Measurements from ENCODE around the gene PIGN. TPM values are rescaled to one million over a fixed set of nuclear protein-coding genes. Genes with fewer than 3 reads are reported as not detected.

PIGN gene
- total and polyA plus RNA-seq, 2 donors (not counting 3 experiments of a cell fraction or from before 2014, with no cell fraction given), result 13.7 to 26.1 TPM

GRCh38 chr18:62183578-62184195 lies 3.2 kb downstream of the PIGN start:
- H3K79me2 ChIP-seq (ENCODE audit: control insufficient read depth, insufficient read depth, low read length), result peaks cover 18% of the 10 kb centered on the region
- H3K9me3 ChIP-seq (replicated peaks; ENCODE audit: control insufficient read depth, insufficient read depth, low read length), result no peaks in the 10 kb centered on the region
- no TSS peak for BruUV-seq (replicated peaks)
- no peaks in the 10 kb centered on the region for H4K20me1 ChIP-seq (replicated peaks; ENCODE audit: control insufficient read depth, extremely low read depth, insufficient read depth, low read length)
- H3K4me2 ChIP-seq (ENCODE audit: insufficient read depth, low read length), result no peak overlapping the region
- H3K27me3 ChIP-seq (ENCODE audit: control insufficient read depth in 2 of 2, insufficient read depth in 2 of 2, low read length in 2 of 2), result no peaks in the 10 kb centered on the region
- H3K36me3 ChIP-seq (ENCODE audit: control insufficient read depth in 2 of 2, extremely low read depth in 1 of 2, insufficient read depth in 2 of 2, low read length in 2 of 2), result no peaks in the 10 kb centered on the region
- H3K9ac ChIP-seq (replicated peaks; ENCODE audit: extremely low read depth, insufficient read depth, low read length), result no peak overlapping the region
- H3K4me1 ChIP-seq (ENCODE audit: control insufficient read depth, extremely low read depth, insufficient read depth, low read length), result peaks cover 10% of the 10 kb centered on the region
- H3K9me1 ChIP-seq (replicated peaks; ENCODE audit: control insufficient read depth, extremely low read depth, insufficient read depth, low read length), result no peaks in the 10 kb centered on the region
- intact Hi-C loops (cut with micrococcal nuclease) (loop anchor here (1.0 to 5.0 kb wide), 5 partner anchors 66 to 799 kb away; no protein-coding TSS in a partner anchor), dilution Hi-C loops (cut with MboI; ENCODE audit: extremely low pct_ligation_motif_present, low sequenced_read_pairs) (no loop called here)
- no peak for TF ChIP-seq FOS (IDR thresholded peaks at IDR 0.05; ENCODE audit: borderline replicate concordance, insufficient read depth, low read length)
- peak; percentile 70 to 72 for TF ChIP-seq CTCF (IDR thresholded peaks at IDR 0.05; ENCODE audit: extremely low read depth in 1 of 2, insufficient read depth in 1 of 2, low read depth in 1 of 2, low read length in 2 of 2)
- peak; percentile 79 for DNase-seq (ENCODE audit: low read depth, low spot score)
- ChIA-PET CTCF (interaction anchor here (0.6 to 4.7 kb wide), 3 partner anchors 66 to 242 kb away, joined by 3 to 36 read pairs (median 30); no protein-coding TSS in a partner anchor), POLR2A (no interaction called here)
- H3K4me3 ChIP-seq (replicated peaks in 1 of 3; ENCODE audit: insufficient read depth in 1 of 3, low read depth in 1 of 3, low read length in 3 of 3), result no peak overlapping the region
- no peak overlapping the region for H3K27ac ChIP-seq (ENCODE audit: insufficient read depth, low read depth, low read length)
- no peak overlapping the region for H2AFZ ChIP-seq (ENCODE audit: low read depth, low read length)
- no peak for FAIRE-seq

GRCh38 chr18:62182220-62182619 lies 4.6 kb downstream of the PIGN start:
- no peak for DNase-seq (ENCODE audit: low read depth, low spot score)
- no TSS peak for BruUV-seq (replicated peaks)
- dilution Hi-C loops (cut with MboI; ENCODE audit: extremely low pct_ligation_motif_present, low sequenced_read_pairs), result no loop called here

More at GRCh38 chr18:62182220-62182619, 4.6 kb downstream of the PIGN start:
- Histone ChIP-seq H2AFZ (ENCODE audit: low read depth, low read length) (no peak overlapping the region), H3K9ac (replicated peaks; ENCODE audit: extremely low read depth, insufficient read depth, low read length) (no peak overlapping the region), H3K4me3 (replicated peaks in 1 of 3; ENCODE audit: insufficient read depth in 1 of 3, low read depth in 1 of 3, low read length in 3 of 3) (no peak overlapping the region), H3K36me3 (ENCODE audit: control insufficient read depth in 2 of 2, extremely low read depth in 1 of 2, insufficient read depth in 2 of 2, low read length in 2 of 2) (no peaks in the 10 kb centered on the region), H3K4me1 (ENCODE audit: control insufficient read depth, extremely low read depth, insufficient read depth, low read length) (peaks cover 12% of the 10 kb centered on the region), H3K27me3 (ENCODE audit: control insufficient read depth in 2 of 2, insufficient read depth in 2 of 2, low read length in 2 of 2) (no peaks in the 10 kb centered on the region), H4K20me1 (replicated peaks; ENCODE audit: control insufficient read depth, extremely low read depth, insufficient read depth, low read length) (no peaks in the 10 kb centered on the region), H3K27ac (ENCODE audit: insufficient read depth, low read depth, low read length) (no peak overlapping the region), H3K9me1 (replicated peaks; ENCODE audit: control insufficient read depth, extremely low read depth, insufficient read depth, low read length) (no peaks in the 10 kb centered on the region), H3K4me2 (ENCODE audit: insufficient read depth, low read length) (no peak overlapping the region), H3K79me2 (ENCODE audit: control insufficient read depth, insufficient read depth, low read length) (peaks cover 4% of the 10 kb centered on the region), H3K9me3 (replicated peaks; ENCODE audit: control insufficient read depth, insufficient read depth, low read length) (no peaks in the 10 kb centered on the region)
- CTCF ChIA-PET, result interaction anchor here (0.8 to 4.5 kb wide), 5 partner anchors 68 to 404 kb away, joined by 3 to 36 read pairs (median 3); no protein-coding TSS in a partner anchor
- POLR2A ChIA-PET, result no interaction called here
- TF ChIP-seq, protein P1, sequence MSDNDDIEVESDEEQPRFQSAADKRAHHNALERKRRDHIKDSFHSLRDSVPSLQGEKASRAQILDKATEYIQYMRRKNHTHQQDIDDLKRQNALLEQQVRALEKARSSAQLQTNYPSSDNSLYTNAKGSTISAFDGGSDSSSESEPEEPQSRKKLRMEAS (IDR thresholded peaks at IDR 0.05; ENCODE audit: insufficient read depth, insufficient read length), result no peak
- no peak for TF ChIP-seq MYC (IDR thresholded peaks at IDR 0.05; ENCODE audit: low read depth, low read length)
- no peak for TF ChIP-seq GATA2 (IDR thresholded peaks at IDR 0.05; ENCODE audit: insufficient read depth, insufficient read length, low read depth, low read length)
- no peak for TF ChIP-seq FOS (IDR thresholded peaks at IDR 0.05; ENCODE audit: borderline replicate concordance, insufficient read depth, low read length)
- TF ChIP-seq CTCF (IDR thresholded peaks at IDR 0.05; ENCODE audit: extremely low read depth in 1 of 2, insufficient read depth in 1 of 2, low read depth in 1 of 2, low read length in 2 of 2), result no peak
- no peak for TF ChIP-seq JUN (IDR thresholded peaks at IDR 0.05; ENCODE audit: borderline replicate concordance, insufficient read depth, insufficient read length, low read depth)
- TF ChIP-seq EZH2 (IDR thresholded peaks at IDR 0.05; ENCODE audit: borderline replicate concordance, low read depth, low read length, severe bottlenecking), result no peak
- no peak for TF ChIP-seq POLR2AphosphoS5 (IDR thresholded peaks at IDR 0.05; ENCODE audit: insufficient read depth, low read depth, low read length)
- TF ChIP-seq POLR2A (IDR thresholded peaks at IDR 0.05; ENCODE audit: low read depth, low read length), result no peak
- FAIRE-seq, result no peak
- intact Hi-C loops (cut with micrococcal nuclease), result loop anchor here (5.0 kb wide), 1 partner anchor 220 kb away; no protein-coding TSS in a partner anchor

All from endothelial cell of umbilical vein (primary cell).